ENCODE measurements around the gene CASP8. TPM values are rescaled to one million over a fixed set of nuclear protein-coding genes. Genes with fewer than 3 reads are reported as not detected.

Gene CASP8
- total RNA-seq, 4 donors from 2014 or later = 11.9 to 22.7 (median 17.2) TPM

GRCh38 chr2:201254081-201254730 is 6.1 kb upstream of the CASP8 start:
- H3K36me3 ChIP-seq = no peaks in the 10 kb centered on the region
- no peaks in the 10 kb centered on the region for H3K27me3 ChIP-seq
- H3K4me1 ChIP-seq = peaks cover 36% of the 10 kb centered on the region
- peak overlapping the region; percentile 41 for H3K27ac ChIP-seq
- 38% methylated on average over 5 of the region's 5 CpGs for WGBS
- no peak overlapping the region for H3K4me3 ChIP-seq
- H3K9me3 ChIP-seq = no peaks in the 10 kb centered on the region
- DNase-seq (ENCODE audit: low spot score in 2 of 2) = no peak
- TF ChIP-seq CTCF (IDR thresholded peaks at IDR 0.05) (no peak), POLR2A (IDR thresholded peaks at IDR 0.05) (no peak), EP300 (IDR thresholded peaks at IDR 0.05) (no peak), POLR2AphosphoS5 (IDR thresholded peaks at IDR 0.05) (no peak)

- Histone ChIP-seq H3K36me3 (no peaks in the 10 kb centered on the region), H3K27me3 (no peaks in the 10 kb centered on the region), H3K4me1 (peaks cover 49% of the 10 kb centered on the region), H3K9me3 (no peaks in the 10 kb centered on the region), H3K27ac (no peak overlapping the region), H3K4me3 (no peak overlapping the region)
- DNase-seq (ENCODE audit: low spot score in 2 of 2) = no peak
- 97% methylated on average over 3 of the region's 3 CpGs for WGBS
- TF ChIP-seq EP300 (IDR thresholded peaks at IDR 0.05) (no peak), CTCF (IDR thresholded peaks at IDR 0.05) (no peak), POLR2A (IDR thresholded peaks at IDR 0.05) (no peak), POLR2AphosphoS5 (IDR thresholded peaks at IDR 0.05) (no peak)
Measured at GRCh38 chr2:201255408-201256033, 4.8 kb upstream of the CASP8 start.

GRCh38 chr2:201256082-201256481 is 4.3 kb upstream of the CASP8 start:
- Histone ChIP-seq H3K4me3 (no peak overlapping the region), H3K9me3 (no peaks in the 10 kb centered on the region), H3K36me3 (no peaks in the 10 kb centered on the region), H3K27me3 (no peaks in the 10 kb centered on the region), H3K4me1 (peaks cover 55% of the 10 kb centered on the region), H3K27ac (no peak overlapping the region)
- TF ChIP-seq EP300 (IDR thresholded peaks at IDR 0.05) = no peak
- no peak for TF ChIP-seq CTCF (IDR thresholded peaks at IDR 0.05)
- TF ChIP-seq POLR2AphosphoS5 (IDR thresholded peaks at IDR 0.05) = no peak
- TF ChIP-seq POLR2A (IDR thresholded peaks at IDR 0.05) = no peak
- no peak for DNase-seq (ENCODE audit: low spot score in 2 of 2)
- WGBS = 93% methylated on average over 3 of the region's 3 CpGs

- Histone ChIP-seq H3K27ac (peak overlapping the region; percentile 92), H3K4me1 (peaks cover 63% of the 10 kb centered on the region), H3K4me3 (peak overlapping the region; percentile 51), H3K36me3 (no peaks in the 10 kb centered on the region), H3K9me3 (no peaks in the 10 kb centered on the region), H3K27me3 (no peaks in the 10 kb centered on the region)
- DNase-seq (ENCODE audit: low spot score in 2 of 2) = no peak
- 9% methylated on average over 12 of the region's 12 CpGs for WGBS
- TF ChIP-seq POLR2AphosphoS5 (IDR thresholded peaks at IDR 0.05) (no peak), POLR2A (IDR thresholded peaks at IDR 0.05) (no peak), EP300 (IDR thresholded peaks at IDR 0.05) (no peak), CTCF (IDR thresholded peaks at IDR 0.05) (no peak)
Measured at GRCh38 chr2:201257381-201257955, 2.9 kb upstream of the CASP8 start.

- peaks cover 68% of the 10 kb centered on the region for H3K4me1 ChIP-seq
- DNase-seq (ENCODE audit: low spot score in 2 of 2) = peak; percentile 86 to 88
- TF ChIP-seq EP300 (IDR thresholded peaks at IDR 0.05) (no peak), POLR2AphosphoS5 (IDR thresholded peaks at IDR 0.05) (no peak), CTCF (IDR thresholded peaks at IDR 0.05) (no peak), POLR2A (IDR thresholded peaks at IDR 0.05) (no peak)
- WGBS = 1% methylated on average over 10 of the region's 10 CpGs
- H3K36me3 ChIP-seq = no peaks in the 10 kb centered on the region
- no peaks in the 10 kb centered on the region for H3K9me3 ChIP-seq
- peak overlapping the region; percentile 92 for H3K27ac ChIP-seq
- H3K4me3 ChIP-seq = peak overlapping the region; percentile 51
- H3K27me3 ChIP-seq = no peaks in the 10 kb centered on the region
Measured at GRCh38 chr2:201257956-201258665, 2.2 kb upstream of the CASP8 start.
